ENCODE data around the gene GDPD4.

GRCh38 chr11:77208535-77208934 is 93.0 kb downstream of the GDPD4 start:
- TF ChIP-seq MXI1 (IDR thresholded peaks at IDR 0.05; ENCODE audit: borderline replicate concordance, low read depth, low read length): no peak
- TF ChIP-seq CEBPB (IDR thresholded peaks at IDR 0.05; ENCODE audit: low read depth, low read length): no peak
- TF ChIP-seq, protein P1, sequence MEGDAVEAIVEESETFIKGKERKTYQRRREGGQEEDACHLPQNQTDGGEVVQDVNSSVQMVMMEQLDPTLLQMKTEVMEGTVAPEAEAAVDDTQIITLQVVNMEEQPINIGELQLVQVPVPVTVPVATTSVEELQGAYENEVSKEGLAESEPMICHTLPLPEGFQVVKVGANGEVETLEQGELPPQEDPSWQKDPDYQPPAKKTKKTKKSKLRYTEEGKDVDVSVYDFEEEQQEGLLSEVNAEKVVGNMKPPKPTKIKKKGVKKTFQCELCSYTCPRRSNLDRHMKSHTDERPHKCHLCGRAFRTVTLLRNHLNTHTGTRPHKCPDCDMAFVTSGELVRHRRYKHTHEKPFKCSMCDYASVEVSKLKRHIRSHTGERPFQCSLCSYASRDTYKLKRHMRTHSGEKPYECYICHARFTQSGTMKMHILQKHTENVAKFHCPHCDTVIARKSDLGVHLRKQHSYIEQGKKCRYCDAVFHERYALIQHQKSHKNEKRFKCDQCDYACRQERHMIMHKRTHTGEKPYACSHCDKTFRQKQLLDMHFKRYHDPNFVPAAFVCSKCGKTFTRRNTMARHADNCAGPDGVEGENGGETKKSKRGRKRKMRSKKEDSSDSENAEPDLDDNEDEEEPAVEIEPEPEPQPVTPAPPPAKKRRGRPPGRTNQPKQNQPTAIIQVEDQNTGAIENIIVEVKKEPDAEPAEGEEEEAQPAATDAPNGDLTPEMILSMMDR (conservative IDR thresholded peaks at IDR 0.05; ENCODE audit: low read depth, low read length): no peak
- TF ChIP-seq USF2 (IDR thresholded peaks at IDR 0.05; ENCODE audit: low read depth, low read length): no peak
- no peak for TF ChIP-seq SMC3 (IDR thresholded peaks at IDR 0.05; ENCODE audit: low read depth, low read length)
- no peak for TF ChIP-seq POLR2A (IDR thresholded peaks at IDR 0.05; ENCODE audit: low read depth, low read length)
